CD4-positive, alpha-beta T cell treated with Interleukin-17A for 1 hour (primary cell): ENCODE results near the gene PLEKHM1.
A peak's percentile ranks its signal among the peaks of the same experiment; 100 is the strongest.
"Not testable (repeated sequence)": the region's sequence is repeated elsewhere in the genome, so short reads cannot be mapped to it uniquely, and the experiment has no call there.

Experiments
- DNase-seq: peaks from one replicate; pipeline ENCODE4 v3.0.0-alpha.2; 2020

The PLEKHM1 gene

DNA sequence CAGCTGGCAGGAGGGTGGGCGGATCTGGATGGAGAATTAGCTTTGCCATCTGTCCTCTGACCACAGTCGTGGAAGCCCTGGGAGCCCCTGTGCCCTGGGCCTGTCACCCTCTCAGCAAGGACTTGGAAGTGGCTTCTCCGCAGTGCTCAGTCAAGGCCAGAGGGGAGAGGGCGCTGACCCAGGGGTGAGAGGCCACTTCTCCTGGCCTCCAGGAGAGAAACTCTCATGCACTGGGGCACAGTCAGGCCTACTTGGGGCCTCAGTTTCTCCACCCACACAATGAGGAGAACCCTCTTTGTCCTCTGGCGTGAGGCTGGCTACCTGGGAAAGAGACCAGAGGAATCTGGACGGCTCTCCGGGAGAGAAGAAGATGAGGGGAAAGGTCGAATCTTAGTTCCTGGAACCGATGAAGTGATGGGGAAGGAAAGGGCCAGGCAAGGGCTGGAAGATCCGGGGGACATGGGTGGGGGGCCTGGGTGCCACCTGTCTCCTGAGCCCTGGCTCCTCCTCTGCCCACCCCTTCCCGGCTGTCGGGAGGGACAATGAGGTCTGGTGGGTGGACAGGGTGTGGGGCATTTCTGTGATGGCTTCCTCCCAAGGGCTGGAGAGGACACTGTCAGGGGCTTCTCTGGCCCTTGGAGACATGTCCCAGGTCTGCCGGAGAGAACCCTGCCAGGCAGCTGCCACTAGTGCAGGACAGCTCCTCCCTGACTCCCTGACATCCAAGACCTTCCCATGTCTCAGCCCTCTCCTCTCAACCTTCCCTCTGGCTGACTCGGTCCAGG, 48.8 kb downstream of the PLEKHM1 start:
- no peak for DNase-seq

DNA sequence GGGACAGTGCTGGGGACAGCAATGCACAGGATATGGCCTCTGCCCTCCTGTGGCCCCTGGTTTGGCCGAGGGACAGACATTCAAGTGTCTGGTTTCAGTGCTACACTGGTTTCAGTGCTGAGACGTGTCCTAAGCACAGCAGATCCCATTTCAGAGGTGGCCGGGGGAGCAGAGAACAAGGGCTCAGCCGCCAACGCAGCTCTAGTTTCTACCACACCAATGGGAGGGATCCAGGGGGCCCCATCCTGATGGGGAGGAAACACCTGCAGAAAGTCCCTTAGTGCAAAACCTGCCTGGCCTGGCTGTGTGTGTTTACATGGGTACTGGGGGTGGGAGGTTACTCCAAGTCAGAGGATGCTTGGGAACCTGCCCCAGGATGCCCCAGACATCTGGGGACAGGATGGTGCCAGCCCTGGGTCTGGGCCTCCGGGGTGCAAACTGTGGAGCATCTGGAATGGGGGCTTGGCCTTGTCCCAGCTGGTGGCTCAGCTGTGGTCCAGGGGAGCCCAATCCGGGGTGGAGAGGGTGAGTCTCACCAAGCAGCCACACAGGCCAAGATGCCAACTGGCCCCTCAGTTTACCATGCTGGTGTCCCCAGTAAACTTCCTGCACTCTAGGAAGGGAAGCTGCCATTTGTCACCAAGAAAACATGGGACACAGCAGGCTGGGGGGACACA, 49.5 kb downstream of the PLEKHM1 start:
- DNase-seq = not testable (repeated sequence)

DNA sequence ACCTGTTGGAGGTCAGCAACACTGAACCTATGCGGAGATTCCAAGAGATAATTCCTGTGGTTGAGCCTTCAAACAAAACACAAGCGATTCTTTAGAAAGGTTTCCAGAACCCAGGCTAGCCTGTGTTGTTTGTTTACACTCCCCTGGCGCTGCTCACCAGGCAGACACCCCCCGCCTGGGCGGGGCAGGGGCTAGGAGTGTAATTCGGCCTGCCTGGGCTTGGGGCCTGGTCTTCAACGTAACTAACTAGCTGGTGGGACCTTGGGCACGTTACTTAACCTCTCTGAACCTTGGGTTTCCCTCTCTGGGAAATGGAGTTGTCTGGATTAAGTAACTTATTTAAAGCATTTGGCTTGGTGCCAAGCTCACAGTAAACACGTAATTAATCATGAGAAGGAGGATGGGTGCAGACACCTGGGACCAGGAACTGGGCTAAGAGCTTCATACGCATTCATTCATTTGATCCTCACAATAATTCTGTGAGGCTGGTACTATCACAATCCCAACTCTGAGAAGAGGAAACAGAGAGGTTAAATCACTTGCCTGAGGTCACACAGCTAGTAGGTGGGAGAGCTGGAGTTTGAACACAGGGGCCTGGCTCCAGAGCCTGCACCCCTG, 50.3 kb downstream of the PLEKHM1 start:
- DNase-seq = no peak

DNA sequence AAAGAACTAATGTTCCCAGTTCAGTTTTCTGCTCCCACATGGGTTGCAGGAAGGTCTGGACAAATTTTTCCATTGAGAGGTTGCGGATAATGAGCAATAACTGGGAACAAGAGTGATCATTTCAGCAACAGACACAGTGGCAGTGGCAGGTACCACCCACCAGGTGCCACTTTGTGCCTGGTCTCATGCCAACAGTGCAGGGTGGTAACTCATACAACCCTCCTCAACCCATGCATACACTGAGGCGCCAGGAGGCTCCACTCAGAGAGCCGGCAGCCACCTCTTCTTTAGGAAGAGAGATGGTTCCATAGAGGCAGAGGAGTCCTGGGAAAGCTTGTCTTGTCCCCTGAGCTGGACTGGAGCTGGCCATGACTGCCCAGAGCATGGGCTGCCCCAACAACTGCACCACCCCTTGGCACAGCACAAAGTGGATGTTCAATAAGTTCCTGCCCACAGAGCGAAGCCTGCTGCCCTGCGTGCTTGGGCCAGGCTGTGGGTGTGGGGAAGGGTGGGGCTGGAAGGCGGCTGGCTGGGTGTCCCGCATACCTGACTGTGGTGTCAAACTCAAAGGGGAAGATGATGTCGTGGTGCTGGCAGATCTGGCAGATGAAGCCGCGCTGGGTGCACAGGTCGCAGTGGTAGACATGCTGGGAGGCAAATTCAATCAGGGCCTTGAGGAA, 51.5 kb downstream of the PLEKHM1 start:
- no peak for DNase-seq

DNA sequence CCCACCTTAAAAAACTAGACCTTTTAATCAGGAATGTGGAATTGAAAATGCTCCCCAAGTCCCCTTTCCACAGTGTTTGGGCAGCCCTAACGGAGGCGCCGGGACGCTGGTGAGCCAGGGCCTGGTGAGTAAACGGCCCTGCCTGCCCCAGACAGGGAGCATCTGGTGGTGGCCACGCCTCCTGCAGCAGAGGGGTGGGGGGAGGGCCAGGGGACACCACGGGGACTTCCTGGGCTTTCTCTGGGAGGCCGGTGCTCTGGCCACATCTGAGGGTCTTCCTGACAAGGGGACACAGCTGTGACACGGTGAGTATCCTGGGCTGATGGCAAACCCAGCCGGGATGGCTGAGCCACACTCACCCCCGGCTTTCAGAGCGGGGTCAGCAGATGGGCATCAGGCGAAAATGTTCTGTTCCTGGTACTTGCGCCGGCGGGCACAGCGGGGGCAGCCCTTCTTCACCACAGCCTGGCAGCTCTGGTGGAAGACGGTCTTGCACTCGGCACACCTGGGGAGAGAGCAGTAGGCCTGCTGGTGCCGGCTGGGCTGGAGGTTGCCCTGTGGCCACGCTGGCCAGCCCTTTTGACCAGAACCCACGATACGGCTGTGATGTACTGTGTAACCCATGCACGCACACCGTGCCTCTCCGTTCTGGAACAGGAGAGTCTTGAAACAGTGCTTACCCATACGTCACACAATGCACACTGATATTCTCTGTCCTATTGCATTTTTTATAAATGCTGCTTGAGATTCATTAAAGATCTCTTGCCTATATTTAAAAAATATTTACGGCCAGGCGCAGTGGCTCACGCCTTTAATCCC, 52.8 kb downstream of the PLEKHM1 start:
- DNase-seq = no peak

DNA sequence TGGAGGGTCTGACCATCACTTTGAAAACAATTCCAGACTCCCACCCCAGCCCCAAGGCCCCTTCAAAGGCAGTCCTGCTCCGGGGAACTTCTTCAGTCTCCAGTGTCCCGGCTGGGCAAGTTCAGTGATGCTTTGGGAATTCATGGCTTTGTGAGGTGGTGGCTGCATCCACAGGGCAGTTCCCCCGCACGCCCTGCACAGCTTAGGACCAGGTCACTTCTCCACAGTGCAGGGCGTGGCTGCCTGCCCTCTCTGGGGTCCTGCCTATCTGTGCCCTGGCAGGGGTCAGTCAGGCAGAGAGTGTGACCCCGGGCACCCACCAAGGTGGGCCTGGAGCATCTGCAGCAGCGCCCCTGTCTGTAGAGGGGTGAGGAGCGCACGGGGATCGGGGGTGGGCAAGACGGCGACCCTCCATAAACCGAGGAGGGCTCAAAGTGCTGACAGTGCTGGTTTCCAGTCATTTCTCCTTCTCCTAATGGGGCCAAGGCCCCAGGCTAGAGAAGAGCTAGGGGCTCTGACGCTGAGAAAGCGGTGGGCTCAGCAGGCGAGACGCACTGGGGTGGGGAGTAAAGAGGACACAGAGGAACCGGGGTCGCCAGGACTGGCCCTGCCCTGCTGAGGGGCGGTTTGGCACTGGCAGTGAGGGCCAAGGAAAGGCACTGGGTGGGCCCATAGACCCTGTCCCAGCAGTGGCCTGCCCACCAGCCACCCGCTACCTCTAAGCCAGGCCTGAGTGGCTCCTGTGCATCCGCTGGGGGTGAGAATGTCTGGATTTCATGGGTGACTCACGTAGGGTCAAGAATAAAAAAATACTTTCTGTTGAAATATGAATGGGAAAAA, 53.7 kb downstream of the PLEKHM1 start:
- no peak for DNase-seq

DNA sequence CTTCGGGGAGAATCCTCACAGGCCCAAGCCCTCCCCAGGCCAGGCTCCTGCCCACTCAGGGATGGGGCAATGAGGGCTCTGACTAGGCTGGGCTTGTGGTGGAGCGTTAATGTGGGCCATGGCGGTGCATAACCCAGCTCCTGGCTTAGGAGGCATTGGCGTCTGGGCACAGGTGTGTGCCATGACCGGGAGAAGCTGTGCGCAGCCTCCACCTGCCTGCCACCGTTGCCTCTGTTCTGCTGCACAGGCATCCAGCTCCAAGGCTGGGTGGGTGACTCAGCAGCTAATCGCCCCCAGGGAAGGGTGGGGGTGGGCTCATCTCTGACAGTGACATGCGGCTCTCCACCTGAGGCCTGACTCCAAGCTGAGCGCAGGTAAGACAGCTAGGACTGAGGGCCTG, 54.4 kb downstream of the PLEKHM1 start:
- no peak for DNase-seq

DNA sequence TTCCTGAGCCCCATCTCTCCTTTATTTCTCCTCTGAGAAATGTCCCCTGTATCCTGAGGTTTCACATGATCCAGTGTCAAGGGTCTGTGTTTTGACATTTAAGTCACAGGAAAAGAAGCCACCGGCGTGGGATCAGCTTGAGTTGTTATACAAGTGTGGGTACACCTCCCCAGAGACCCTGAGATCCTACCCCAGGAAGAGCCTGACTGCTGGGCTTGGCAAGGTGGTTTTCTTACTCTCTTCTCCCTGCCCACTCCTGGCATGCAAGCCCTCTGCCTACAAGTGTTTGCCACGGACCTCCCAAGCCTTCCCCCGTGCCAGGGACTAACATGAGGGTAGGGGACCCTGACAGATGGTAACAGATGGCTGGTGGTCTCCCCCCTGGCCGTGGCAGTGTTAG, 55.0 kb downstream of the PLEKHM1 start:
- no peak for DNase-seq

DNA sequence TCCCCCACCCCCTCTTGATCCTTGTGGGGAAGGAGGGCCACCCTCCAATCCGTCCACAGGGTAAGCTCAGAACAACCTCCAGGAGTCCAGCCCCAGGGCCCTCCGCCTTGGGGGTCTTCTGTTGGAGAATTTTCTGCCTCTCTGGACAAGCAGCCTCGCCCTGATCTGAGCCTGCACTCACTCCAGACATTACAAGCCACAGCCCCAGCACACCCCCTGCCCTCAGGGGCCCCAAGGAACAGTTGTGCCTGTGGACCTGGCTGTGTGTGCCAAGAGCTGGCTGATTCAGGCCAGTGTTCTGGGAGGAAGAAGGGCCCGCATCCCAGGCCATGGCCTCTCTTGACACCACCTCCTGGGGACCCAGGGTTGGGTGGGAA, 57.4 kb downstream of the PLEKHM1 start:
- DNase-seq = no peak

DNA sequence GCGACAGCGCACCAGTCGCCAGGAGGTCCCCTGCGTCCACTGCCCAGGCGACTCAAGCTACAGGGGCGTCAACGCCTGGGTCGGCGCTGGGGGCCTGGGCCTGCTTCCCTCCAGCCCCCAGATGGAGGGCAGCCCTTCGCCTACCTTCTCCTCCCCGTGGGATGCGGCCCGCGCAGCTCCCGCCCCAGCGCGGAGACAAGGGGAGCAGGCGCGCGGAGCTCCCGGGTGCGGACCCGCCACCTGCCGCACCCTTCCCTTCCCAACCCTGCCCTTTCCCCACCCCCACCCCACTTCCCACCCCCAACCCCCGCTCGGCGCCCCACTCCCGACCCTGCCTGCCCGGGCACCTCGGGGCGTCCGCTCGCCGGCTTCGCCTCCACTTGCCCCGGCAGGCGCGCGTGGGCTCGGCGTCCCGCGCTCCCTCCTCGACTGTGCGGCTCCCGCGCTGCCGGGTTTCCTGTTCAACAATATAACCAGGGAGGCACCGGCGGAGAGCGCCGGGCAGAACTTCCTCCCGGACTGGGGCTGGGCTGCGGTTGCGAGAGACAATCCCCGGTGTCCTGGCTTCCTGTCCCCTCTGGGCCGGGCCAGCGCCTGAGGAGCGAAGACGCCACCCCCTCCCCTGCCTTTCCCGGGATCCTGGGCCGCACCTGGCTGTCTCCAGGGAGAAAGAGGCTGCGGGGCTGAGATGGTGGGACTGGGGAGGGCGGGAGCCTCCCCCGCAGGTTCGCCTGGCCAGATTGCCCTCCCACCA, 57.9 kb downstream of the PLEKHM1 start, which contains the start of gene ARHGAP27:
Gene ARHGAP27 (minus strand): TSS at position 466 of the 754 bp plus-strand sequence. CDS start 2,591 bp downstream, outside the sequence.
- DNase-seq = peak; percentile 44

DNA sequence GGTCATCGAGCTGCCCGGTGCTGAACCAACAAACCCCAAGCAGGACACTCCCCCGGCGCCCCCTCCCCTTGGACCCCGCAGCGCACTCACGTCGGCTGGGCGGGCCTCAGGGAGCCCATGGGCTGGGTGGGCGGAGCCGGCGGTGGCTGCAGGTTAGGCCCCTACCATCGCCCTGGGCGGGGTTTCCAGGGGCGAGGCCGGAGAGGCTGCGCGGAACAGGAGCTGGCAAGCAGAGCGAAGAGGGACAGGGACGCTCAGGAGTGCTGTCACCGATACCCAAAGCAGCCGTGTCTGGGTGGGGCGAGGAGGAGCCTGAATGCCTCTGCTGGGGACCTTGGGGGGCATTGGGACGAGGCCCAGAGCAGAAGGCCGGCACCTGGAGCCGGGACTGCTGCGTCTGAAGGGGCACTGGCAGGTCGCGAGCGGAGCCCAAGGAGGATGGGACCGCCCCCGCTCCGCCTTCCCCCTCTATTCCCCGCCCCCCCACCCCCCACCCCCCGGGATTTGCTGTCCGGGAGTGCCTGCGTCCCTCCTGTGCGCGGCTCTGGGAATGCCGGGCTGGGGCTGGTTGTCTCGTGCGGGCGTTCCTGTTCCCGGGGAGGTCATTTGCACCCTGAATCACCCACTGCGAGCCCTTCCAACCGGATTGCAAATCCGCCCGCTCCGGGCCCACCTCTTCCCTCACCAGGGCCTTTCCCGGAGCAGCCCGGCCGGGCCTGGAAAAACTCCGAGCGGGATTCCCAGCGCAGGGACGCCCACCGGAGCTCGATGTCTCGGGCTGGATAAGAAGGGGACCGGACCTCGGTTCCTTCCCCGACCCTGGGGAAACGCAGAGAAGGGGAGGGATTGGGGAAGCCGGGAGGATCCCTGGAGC, 58.8 kb downstream of the PLEKHM1 start:
- DNase-seq = peak; percentile 79

DNA sequence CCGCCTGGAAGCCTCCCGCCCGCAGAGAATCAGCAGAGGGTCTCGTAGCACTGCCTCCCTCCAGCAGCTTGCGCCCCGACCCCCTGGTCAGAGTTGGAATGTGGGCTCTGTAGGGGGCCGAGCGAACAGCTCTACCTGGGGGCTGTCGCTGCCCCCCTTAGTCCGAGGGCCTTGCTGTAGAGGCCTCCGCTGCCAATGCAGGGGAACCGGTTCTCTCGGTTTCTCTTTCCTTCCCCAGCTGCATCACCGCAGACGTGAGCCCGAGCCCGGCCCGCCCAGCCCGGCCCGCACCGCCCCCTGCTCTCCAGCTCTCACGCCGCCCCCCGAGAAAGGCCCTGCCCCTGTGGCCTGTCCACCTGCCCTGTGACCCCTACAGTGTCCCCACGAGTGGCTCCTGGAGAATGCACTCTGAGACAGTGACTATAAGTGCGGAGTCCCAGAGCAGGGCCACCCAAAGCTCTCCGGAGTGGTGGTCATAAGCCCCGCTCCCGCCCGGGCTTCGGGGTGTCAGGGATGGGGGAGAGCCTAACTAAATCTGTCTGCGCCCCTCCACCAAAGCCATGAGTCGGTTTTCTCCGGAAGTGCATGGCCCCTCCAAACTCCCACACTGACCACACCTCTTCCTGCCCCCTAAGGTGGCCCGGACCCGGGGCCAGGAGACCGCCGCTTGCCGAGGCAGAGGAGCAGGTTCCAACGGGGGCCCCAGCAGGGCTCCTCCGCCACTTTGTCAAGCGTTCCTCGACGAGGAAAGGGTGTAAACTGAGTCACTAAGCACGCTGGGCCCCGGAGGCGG, 59.6 kb downstream of the PLEKHM1 start:
- DNase-seq = no peak

DNA sequence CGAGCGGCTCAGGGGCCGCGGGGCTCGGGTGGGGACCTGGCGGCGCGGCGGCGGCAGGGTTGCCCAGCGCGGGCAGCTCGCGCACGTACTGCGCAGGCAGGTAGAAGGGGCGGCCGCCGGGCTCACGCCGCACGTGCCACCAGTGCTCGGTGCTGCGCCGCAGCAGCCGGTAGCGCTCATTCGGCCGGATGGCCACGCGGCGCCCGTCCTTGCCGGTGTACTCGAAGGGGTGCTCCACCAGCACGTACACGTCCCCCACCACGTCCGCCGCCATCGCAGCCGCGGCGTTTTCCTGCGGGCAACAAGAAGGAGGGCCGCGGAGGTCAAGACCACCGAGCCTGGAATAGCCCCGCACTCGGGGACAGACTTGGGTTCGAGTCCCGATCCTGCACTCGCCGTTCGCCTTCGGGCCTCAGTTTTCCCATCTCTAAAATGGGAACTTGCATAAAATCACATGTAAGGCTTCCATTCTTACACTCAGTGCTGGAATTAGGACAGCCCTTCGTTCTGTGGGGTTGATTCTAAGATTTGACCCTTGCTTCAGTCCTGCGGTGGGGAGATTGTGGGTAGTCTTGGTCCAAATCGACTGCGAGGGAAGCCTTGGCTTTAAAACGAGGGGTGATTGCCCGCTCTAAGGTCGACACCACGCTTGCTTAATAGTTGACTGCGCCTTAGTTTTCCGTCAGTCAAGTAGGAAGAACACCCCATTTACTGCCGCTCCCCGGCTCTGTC, 60.3 kb downstream of the PLEKHM1 start:
- no peak for DNase-seq

DNA sequence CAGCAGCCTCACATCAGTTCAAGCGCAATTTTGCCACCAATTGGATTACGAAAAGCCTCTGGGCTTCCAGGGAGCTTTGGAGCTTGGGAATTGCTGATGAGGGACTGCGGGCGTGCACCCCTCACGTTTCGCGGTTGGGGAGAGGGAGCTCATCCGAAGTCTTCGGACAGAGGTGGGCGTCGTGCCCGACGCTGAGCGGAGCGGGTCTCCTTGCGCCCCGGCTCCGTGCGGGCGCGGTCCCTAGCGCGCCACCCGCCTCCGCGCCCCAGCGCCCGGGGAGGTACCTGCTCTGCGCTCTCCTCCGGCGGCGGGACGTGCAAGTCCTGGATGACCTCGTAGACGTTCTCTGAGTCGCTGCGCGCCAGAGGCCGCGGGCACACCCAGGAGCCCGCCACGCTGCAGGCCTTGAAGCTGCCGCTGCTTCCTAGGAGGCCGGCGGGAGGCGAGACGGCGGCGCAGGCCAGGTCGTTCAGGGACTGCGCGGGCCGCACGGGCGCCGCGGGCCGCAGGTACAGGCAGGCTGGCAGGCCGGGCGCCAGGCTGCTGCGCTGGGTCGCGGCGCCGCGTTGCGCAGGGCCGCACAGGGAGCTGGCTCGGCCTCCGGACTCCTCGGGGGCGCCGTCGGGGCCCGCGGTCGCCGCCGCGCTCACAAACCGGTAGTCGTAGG, 61.0 kb downstream of the PLEKHM1 start:
- DNase-seq = no peak

DNA sequence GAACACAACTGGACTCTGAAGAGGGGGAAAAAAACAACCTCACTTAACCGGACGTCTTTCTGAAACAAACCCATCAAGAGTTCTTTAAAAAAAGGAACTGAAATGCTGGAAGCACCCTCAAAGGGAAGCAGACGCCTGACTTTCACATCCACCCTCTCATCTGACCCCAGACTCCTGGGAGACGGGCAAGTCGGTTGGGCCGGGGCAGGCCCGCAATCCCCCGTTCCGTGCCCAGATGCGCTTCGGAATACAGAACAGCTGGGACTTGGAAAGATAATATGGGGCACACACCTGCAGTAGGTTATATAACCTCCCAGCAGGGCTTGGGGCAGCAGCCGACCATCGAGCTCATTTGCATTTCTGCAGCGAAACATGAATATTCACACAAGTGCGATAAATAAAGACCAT, 61.6 kb downstream of the PLEKHM1 start:
- no peak for DNase-seq

DNA sequence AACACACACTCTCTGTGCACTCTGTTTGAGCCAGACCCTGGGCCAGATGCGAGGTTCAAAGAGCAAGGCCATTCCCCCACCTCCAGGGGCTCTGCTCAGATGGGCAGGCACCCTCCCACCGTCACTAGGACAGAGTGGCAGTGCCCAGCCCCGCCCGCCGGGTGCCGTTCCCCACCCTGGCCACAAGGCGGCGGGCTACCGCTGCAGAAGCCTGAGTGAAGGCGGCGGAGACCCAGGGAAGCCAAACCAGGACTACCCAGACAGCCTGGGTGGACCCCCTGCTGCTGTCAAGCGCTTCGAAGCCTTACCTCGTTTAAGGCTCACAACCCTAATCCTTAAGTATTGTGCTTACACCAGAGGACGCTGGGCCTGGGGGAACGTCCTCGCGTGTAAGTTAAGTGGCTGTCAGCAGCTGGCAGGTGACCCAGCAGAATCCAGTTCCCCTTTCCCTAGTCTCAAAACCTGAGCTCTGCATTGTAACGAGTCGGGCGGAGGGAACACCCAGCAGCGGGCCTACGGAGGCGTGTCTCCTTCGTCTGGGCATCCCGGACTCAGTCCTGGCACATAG, 62.4 kb downstream of the PLEKHM1 start:
- DNase-seq = peak; percentile 81

DNA sequence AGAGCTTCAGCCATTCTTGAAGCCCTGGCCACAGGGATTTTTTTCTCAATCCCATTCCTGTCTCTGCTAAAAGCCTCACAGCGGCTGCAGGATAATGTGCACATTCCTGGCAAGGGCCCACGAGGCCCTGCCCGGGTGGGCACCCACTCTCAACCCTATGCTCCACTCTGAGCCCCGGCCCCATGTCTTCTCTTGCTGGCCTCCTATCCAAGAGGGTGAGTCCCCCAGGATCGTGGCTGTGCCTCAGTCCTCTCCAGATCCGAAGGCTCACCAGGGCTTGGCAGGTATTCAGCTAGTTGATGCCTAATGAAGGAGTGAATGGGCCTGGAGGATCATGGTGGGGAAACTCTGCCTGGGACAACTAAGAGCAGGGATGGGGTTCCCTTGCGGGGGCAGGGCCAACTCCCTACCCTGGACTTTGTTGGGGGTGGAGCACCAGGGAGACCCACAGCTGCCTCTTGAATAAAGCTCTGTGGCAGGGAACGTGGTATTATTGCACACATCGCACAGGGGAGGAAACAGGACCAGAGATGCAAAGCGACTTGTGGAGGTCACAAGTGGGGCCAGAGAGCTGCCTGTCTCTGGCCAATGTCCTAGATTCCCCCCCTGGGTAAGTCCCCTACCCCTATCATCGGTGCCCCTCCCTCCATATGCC, 63.2 kb downstream of the PLEKHM1 start:
- DNase-seq = no peak
